ENCODE results near the gene LILRB5.

- TF ChIP-seq CTCF (IDR thresholded peaks at IDR 0.05), result no peak
- TF ChIP-seq ZFX (IDR thresholded peaks at IDR 0.05; ENCODE audit: borderline replicate concordance), result no peak
Measured at GRCh38 chr19:54254195-54254906, 2.7 kb downstream of the LILRB5 start.
